ENCODE data around the gene GOLGA6L4. TPM values are rescaled to one million over a fixed set of nuclear protein-coding genes. Genes with fewer than 3 reads are reported as not detected.
"Not testable (repeated sequence)": the region's sequence is repeated elsewhere in the genome, so short reads cannot be mapped to it uniquely, and the experiment has no call there.

Gene GOLGA6L4
- 10 to 100 TPM; 11.6 to 21.1 (median 15.0) TPM for polyA plus RNA-seq (ENCODE audit: insufficient read length in 4 of 4)

DNA sequence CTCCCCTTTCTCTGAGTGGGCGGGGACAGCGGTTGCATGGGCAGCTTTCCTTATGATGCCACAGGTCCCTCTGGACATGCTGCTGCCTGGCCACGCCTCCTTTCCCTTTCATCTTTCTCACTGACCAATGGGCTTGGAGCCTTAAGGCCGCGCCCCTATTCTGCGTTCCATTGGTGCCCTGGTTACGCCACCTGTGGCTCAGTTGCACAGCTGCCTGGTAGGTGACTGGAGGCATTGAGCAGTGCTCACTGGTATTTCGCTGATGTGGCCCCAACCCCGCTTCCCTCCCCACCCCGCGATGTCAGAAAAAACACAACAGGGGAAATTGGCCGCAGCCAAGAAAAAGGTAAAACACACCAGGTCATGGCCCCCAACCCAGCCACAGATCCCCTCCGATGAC is at the start of gene GOLGA6L4:
TSS of gene GOLGA6L4 (plus strand) at position 201 of the 400 bp plus-strand sequence. CDS start at position 263, 62 bp downstream.
- DNase-seq (ENCODE audit: low read depth in 4 of 4, low spot score in 3 of 4): not testable (repeated sequence)

DNA sequence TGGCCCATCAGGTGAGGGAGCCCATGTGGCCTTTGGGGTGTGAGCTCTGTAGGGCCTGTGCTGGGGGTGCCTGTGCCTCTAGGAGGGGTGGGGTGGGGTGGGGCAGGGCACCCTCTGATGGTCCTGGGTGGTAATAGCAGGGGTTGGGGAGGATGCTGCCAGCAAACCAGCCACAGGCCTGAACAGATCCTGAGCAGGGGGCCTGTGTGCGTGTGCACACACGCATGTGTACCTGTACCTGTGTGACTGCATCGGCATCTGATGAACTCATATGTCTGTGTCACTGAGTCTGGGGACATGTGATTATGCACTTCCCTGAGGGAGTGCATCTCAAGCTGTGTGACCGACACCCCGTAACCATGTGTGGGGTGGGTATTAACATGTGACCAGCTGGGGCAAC is 42.6 kb upstream of the GOLGA6L4 start:
- not testable (repeated sequence) for DNase-seq (ENCODE audit: low read depth in 4 of 4, low spot score in 3 of 4)

- DNase-seq (ENCODE audit: low read depth in 4 of 4, low spot score in 3 of 4): not testable (repeated sequence)
These were observed 40.0 kb upstream of the GOLGA6L4 start for GRCh38 chr15:84195603-84196002.

- DNase-seq (ENCODE audit: low read depth in 4 of 4, low spot score in 3 of 4): not testable (repeated sequence)
These were observed 38.9 kb upstream of the GOLGA6L4 start for GRCh38 chr15:84196530-84197188.

GRCh38 chr15:84199865-84200264 is 35.7 kb upstream of the GOLGA6L4 start:
- not testable (repeated sequence) for DNase-seq (ENCODE audit: low read depth in 4 of 4, low spot score in 3 of 4)

- not testable (repeated sequence) for DNase-seq (ENCODE audit: low read depth in 4 of 4, low spot score in 3 of 4)
These were observed 10.9 kb downstream of the GOLGA6L4 start for GRCh38 chr15:84246441-84246840.
